HCT116 (cell line): Measurements from ENCODE around the gene SPATA31E1. TPM values are rescaled to one million over a fixed set of nuclear protein-coding genes. Genes with fewer than 3 reads are reported as not detected.

Experiments used
- ATAC-seq: fragments of 200-7000 bp; cut with Tn5 transposase; 2 replicates; pipeline ENCODE4 v1.9.1; 2020; ENCODE audit warnings: mild to moderate bottlenecking, moderate library complexity
- BruUV-seq: library from RNA; stranded (reverse); fragments of 400-500 nt; replicated peaks from 2 replicates; lab custom pipeline; 2021; lab: Mats Ljungman, UMichigan
- CTCF ChIA-PET: fragments of 300-600 bp; sonication (Branson Sonifier 250); formaldehyde crosslinking; loops from one replicate; lab custom pipeline; 2021; ENCODE audit warnings: antibody characterized with exemption; lab: Charles Lee
- POLR2A ChIA-PET: fragments of 300-600, 350-600 bp; sonication (Branson Sonifier 250); formaldehyde crosslinking; loops from one replicate; lab custom pipeline; 2021; ENCODE audit warnings: antibody characterized with exemption; lab: Charles Lee
- RAD21 ChIA-PET, 2 experiments: fragments of 300-600 bp; sonication (Branson Sonifier 250); formaldehyde crosslinking; loops; one replicate each; lab custom pipeline; 2023; ENCODE audit warnings: low total read pairs in 2 of 2; ENCODE audit not compliant: uncharacterized antibody in 2 of 2, unreplicated experiment in 2 of 2, low non-redundant PET in 1 of 2; lab: Charles Lee
- DNase-seq: peaks from one replicate; pipeline ENCODE4 v3.0.0-alpha.2; 2010; ENCODE audit warnings: low read depth, low spot score
- H2AFZ ChIP-seq: fragments of 200-600 bp; shearing (Covaris generic), sonication (generic); 2 replicates; pipeline ENCODE4 v1.6.1; 2017; ENCODE audit warnings: low read depth, mixed run types, mixed read lengths, antibody characterized with exemption, low read length; ENCODE audit not compliant: poor library complexity, severe bottlenecking
- H3K27ac ChIP-seq: 2 replicates; pipeline ENCODE4 v1.5.1; 2012; ENCODE audit warnings: low read depth, low read length
- H3K27me3 ChIP-seq: fragments of 200-600 bp; sonication (generic); 2 replicates; pipeline ENCODE4 v1.6.1; 2016; ENCODE audit warnings: mixed run types, low read length, mixed read lengths; ENCODE audit not compliant: insufficient read depth
- H3K36me3 ChIP-seq, 2 experiments: fragments of 200-500 bp in 1 of 2; fragments of 200-600 bp in 1 of 2; sonication (Bioruptor generic) in 1 of 2; sonication (generic) in 1 of 2; 2 replicates each; pipeline versions ENCODE4 v1.5.1 to v1.6.1; 2014 to 2016; ENCODE audit warnings: low read length in 2 of 2, inconsistent platforms in 1 of 2, mixed read lengths in 1 of 2, mixed run types in 1 of 2; ENCODE audit not compliant: insufficient read depth in 2 of 2, control insufficient read depth in 1 of 2
- H3K4me1 ChIP-seq, 2 experiments: fragments of 200-600 bp in 1 of 2; sonication (generic) in 1 of 2; 2 replicates each; pipeline versions ENCODE4 v1.5.1 to v1.6.1; 2012 to 2017; ENCODE audit warnings: low read length in 2 of 2, inconsistent platforms in 1 of 2, mild to moderate bottlenecking in 1 of 2, mixed read lengths in 1 of 2, mixed run types in 1 of 2, moderate library complexity in 1 of 2; ENCODE audit not compliant: insufficient read depth in 2 of 2, control insufficient read depth in 1 of 2
- H3K4me2 ChIP-seq: fragments of 200-600 bp; sonication (generic); 2 replicates; pipeline ENCODE4 v1.6.1; 2017; ENCODE audit warnings: mixed run types, low read length, mixed read lengths
- H3K4me3 ChIP-seq, 2 experiments: fragments of 200-600 bp in 1 of 2; sonication (generic) in 1 of 2; replicated peaks in 1 of 2; 2 replicates each; pipeline ENCODE4 v1.5.1; 2011 to 2016; ENCODE audit warnings: low read length in 2 of 2, control low read depth in 1 of 2, low read depth in 1 of 2, mild to moderate bottlenecking in 1 of 2, mixed read lengths in 1 of 2, mixed run types in 1 of 2
- H3K79me2 ChIP-seq: fragments of 200-600 bp; sonication (generic); 2 replicates; pipeline ENCODE4 v1.6.1; 2017; ENCODE audit warnings: mild to moderate bottlenecking, mixed run types, low read length, moderate library complexity, mixed read lengths; ENCODE audit not compliant: insufficient read depth
- H3K9ac ChIP-seq: fragments of 200-600 bp; sonication (generic); 2 replicates; pipeline ENCODE4 v1.6.1; 2016; ENCODE audit warnings: low read length, mixed read lengths
- H3K9me2 ChIP-seq: fragments of 200-600 bp; sonication (generic), shearing (Covaris generic); 2 replicates; pipeline ENCODE4 v1.6.1; 2017; ENCODE audit warnings: mixed run types, mild to moderate bottlenecking, moderate library complexity; ENCODE audit not compliant: insufficient read depth
- H3K9me3 ChIP-seq, 2 experiments: fragments of 200-500 bp in 1 of 2; fragments of 200-600 bp in 1 of 2; sonication (Bioruptor generic) in 1 of 2; sonication (generic) in 1 of 2; 2 replicates each; pipeline ENCODE4 v1.6.1; 2014 to 2017; ENCODE audit warnings: low read length in 2 of 2, mixed read lengths in 2 of 2, inconsistent platforms in 1 of 2, low read depth in 1 of 2, mild to moderate bottlenecking in 1 of 2, mixed run types in 1 of 2, moderate library complexity in 1 of 2; ENCODE audit not compliant: control insufficient read depth in 1 of 2, insufficient read depth in 1 of 2
- H4K20me1 ChIP-seq: fragments of 200-600 bp; sonication (generic), shearing (Covaris generic); 2 replicates; pipeline ENCODE4 v1.6.1; 2017; ENCODE audit warnings: mixed run types, mild to moderate bottlenecking, moderate library complexity; ENCODE audit not compliant: insufficient read depth
- CEBPB ChIP-seq: IDR thresholded peaks from 2 replicates; pipeline ENCODE4 v1.6.1; 2012; ENCODE audit warnings: low read depth
- EGR1 ChIP-seq: IDR thresholded peaks from 2 replicates; pipeline ENCODE4 v1.6.1; 2012; ENCODE audit warnings: low read depth
- ELF1 ChIP-seq: IDR thresholded peaks from 2 replicates; pipeline ENCODE4 v1.6.1; 2012; ENCODE audit warnings: low read depth, borderline replicate concordance
- EZH2 ChIP-seq: fragments of 200-600 bp; sonication (generic); IDR thresholded peaks from 2 replicates; pipeline ENCODE4 v1.6.1; 2017; ENCODE audit warnings: antibody characterized with exemption, mixed run types
- EZH2phosphoT487 ChIP-seq: fragments of 200-600 bp; IDR thresholded peaks from 2 replicates; pipeline ENCODE4 v1.6.1; 2018; ENCODE audit warnings: antibody characterized with exemption, borderline replicate concordance
- FOSL1 ChIP-seq: IDR thresholded peaks from 2 replicates; pipeline ENCODE4 v1.6.1; 2012; ENCODE audit warnings: low read depth
- POLR2A ChIP-seq: IDR thresholded peaks from 2 replicates; pipeline ENCODE4 v1.7.0; 2011; ENCODE audit warnings: borderline replicate concordance; ENCODE audit not compliant: insufficient read depth, insufficient read length; ENCODE audit errors: extremely low read depth
- POLR2AphosphoS5 ChIP-seq: IDR thresholded peaks from 2 replicates; pipeline ENCODE4 v1.6.1; 2011; ENCODE audit warnings: mild to moderate bottlenecking, low read depth, low read length, moderate library complexity
- RAD21 ChIP-seq: IDR thresholded peaks from 2 replicates; pipeline ENCODE4 v1.6.1; 2012; ENCODE audit warnings: low read depth, mild to moderate bottlenecking
- SIN3A ChIP-seq: IDR thresholded peaks from 2 replicates; pipeline ENCODE4 v1.6.1; 2012; ENCODE audit warnings: low read depth
- SP1 ChIP-seq: IDR thresholded peaks from 2 replicates; pipeline ENCODE4 v1.6.1; 2012; ENCODE audit warnings: low read depth
- SRF ChIP-seq: IDR thresholded peaks from 2 replicates; pipeline ENCODE4 v1.6.1; 2012; ENCODE audit warnings: low read depth
- TCF7L2 ChIP-seq: IDR thresholded peaks from 2 replicates; pipeline ENCODE4 v1.7.0; 2011; ENCODE audit warnings: borderline replicate concordance, inconsistent platforms; ENCODE audit not compliant: insufficient read depth, insufficient read length; ENCODE audit errors: extremely low read depth
- ZNF274 ChIP-seq: fragments of 200-500 bp; sonication (Bioruptor generic); IDR thresholded peaks from 2 replicates; pipeline ENCODE4 v1.6.1; 2014; ENCODE audit warnings: mild to moderate bottlenecking, low read depth, low read length, inconsistent platforms
- intact Hi-C: fragments of 100-400 bp; cut with micrococcal nuclease; formaldehyde crosslinking; loops from 2 replicates; pipeline ENCODE4 v1.10.0; 2022
- total RNA-seq: library from RNA; stranded (reverse); gene quantifications from one replicate; pipeline ENCODE4 v1.2.1, GENCODE V29; 2021; ENCODE audit not compliant: unreplicated experiment
- TF ChIP-seq, protein P1 (sequence below): IDR thresholded peaks from 2 replicates; pipeline ENCODE4 v1.6.1; 2012
- TF ChIP-seq, protein P2 (sequence below): IDR thresholded peaks from 2 replicates; pipeline ENCODE4 v1.6.1; 2012; ENCODE audit warnings: low read depth
- TF ChIP-seq, protein P3 (sequence below): IDR thresholded peaks from 2 replicates; pipeline ENCODE4 v1.6.1; 2012
- TF ChIP-seq, protein P4 (sequence below), 3 experiments: fragments of 200-600 bp in 1 of 3; sonication (generic) in 1 of 3; IDR thresholded peaks in 2 of 3; conservative IDR thresholded peaks in 1 of 3; 2 replicates each; pipeline ENCODE4 v1.5.1; 2012 to 2017; ENCODE audit warnings: low read depth in 2 of 3, low read length in 2 of 3, antibody characterized with exemption in 1 of 3, borderline replicate concordance in 1 of 3, control low read depth in 1 of 3, mild to moderate bottlenecking in 1 of 3, mixed read lengths in 1 of 3, mixed run types in 1 of 3, moderate library complexity in 1 of 3; ENCODE audit not compliant: insufficient read depth in 1 of 3
- TF ChIP-seq, protein P5 (sequence below): IDR thresholded peaks from 2 replicates; pipeline ENCODE4 v1.6.1; 2011; ENCODE audit warnings: mild to moderate bottlenecking, low read length, moderate library complexity; ENCODE audit not compliant: insufficient replicate concordance; ENCODE audit errors: extremely low read depth

SPATA31E1 gene
- total RNA-seq, 1 experiment from 2014 or later: not detected

DNA sequence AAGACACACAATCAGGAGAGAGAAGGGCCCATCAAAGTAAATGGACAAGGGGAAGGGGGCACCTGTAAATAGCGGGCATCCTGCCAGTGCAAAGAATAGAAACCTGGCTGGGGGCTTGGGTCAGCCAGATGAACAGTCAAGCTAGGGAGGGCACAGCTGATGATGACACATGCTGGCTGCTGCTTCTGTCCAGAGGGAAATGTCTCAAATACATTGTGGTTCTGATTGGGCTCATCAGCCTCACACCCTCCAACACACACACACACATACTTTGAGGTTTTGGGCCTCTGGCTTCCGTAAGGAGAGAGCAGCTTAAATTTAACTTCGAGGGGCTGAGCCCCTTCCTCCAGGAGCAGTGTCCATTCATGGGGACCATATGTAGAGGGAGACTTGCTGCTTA lies 27.6 kb upstream of the SPATA31E1 start:
- H2AFZ ChIP-seq: no peak overlapping the region
- RAD21 ChIA-PET: no interaction called here
- TF ChIP-seq SP1 (no peak), POLR2A (no peak), FOSL1 (no peak), POLR2AphosphoS5 (no peak), ELF1 (no peak), EZH2 (no peak), CEBPB (no peak), ZNF274 (no peak), EZH2phosphoT487 (no peak), RAD21 (no peak), SRF (no peak), TCF7L2 (no peak), SIN3A (no peak), EGR1 (no peak)
- TF ChIP-seq, protein P1, sequence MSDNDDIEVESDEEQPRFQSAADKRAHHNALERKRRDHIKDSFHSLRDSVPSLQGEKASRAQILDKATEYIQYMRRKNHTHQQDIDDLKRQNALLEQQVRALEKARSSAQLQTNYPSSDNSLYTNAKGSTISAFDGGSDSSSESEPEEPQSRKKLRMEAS: no peak
- TF ChIP-seq, protein P2, sequence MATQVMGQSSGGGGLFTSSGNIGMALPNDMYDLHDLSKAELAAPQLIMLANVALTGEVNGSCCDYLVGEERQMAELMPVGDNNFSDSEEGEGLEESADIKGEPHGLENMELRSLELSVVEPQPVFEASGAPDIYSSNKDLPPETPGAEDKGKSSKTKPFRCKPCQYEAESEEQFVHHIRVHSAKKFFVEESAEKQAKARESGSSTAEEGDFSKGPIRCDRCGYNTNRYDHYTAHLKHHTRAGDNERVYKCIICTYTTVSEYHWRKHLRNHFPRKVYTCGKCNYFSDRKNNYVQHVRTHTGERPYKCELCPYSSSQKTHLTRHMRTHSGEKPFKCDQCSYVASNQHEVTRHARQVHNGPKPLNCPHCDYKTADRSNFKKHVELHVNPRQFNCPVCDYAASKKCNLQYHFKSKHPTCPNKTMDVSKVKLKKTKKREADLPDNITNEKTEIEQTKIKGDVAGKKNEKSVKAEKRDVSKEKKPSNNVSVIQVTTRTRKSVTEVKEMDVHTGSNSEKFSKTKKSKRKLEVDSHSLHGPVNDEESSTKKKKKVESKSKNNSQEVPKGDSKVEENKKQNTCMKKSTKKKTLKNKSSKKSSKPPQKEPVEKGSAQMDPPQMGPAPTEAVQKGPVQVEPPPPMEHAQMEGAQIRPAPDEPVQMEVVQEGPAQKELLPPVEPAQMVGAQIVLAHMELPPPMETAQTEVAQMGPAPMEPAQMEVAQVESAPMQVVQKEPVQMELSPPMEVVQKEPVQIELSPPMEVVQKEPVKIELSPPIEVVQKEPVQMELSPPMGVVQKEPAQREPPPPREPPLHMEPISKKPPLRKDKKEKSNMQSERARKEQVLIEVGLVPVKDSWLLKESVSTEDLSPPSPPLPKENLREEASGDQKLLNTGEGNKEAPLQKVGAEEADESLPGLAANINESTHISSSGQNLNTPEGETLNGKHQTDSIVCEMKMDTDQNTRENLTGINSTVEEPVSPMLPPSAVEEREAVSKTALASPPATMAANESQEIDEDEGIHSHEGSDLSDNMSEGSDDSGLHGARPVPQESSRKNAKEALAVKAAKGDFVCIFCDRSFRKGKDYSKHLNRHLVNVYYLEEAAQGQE: no peak
- TF ChIP-seq, protein P3, sequence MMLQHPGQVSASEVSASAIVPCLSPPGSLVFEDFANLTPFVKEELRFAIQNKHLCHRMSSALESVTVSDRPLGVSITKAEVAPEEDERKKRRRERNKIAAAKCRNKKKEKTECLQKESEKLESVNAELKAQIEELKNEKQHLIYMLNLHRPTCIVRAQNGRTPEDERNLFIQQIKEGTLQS: no peak
- TF ChIP-seq, protein P4, sequence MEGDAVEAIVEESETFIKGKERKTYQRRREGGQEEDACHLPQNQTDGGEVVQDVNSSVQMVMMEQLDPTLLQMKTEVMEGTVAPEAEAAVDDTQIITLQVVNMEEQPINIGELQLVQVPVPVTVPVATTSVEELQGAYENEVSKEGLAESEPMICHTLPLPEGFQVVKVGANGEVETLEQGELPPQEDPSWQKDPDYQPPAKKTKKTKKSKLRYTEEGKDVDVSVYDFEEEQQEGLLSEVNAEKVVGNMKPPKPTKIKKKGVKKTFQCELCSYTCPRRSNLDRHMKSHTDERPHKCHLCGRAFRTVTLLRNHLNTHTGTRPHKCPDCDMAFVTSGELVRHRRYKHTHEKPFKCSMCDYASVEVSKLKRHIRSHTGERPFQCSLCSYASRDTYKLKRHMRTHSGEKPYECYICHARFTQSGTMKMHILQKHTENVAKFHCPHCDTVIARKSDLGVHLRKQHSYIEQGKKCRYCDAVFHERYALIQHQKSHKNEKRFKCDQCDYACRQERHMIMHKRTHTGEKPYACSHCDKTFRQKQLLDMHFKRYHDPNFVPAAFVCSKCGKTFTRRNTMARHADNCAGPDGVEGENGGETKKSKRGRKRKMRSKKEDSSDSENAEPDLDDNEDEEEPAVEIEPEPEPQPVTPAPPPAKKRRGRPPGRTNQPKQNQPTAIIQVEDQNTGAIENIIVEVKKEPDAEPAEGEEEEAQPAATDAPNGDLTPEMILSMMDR (IDR thresholded peaks at IDR 0.05 in 2 of 3, conservative IDR thresholded peaks at IDR 0.05 in 1 of 3; ENCODE audit: borderline replicate concordance in 1 of 3, insufficient read depth in 1 of 3, low read depth in 2 of 3, low read length in 2 of 3): no peak
- TF ChIP-seq, protein P5, sequence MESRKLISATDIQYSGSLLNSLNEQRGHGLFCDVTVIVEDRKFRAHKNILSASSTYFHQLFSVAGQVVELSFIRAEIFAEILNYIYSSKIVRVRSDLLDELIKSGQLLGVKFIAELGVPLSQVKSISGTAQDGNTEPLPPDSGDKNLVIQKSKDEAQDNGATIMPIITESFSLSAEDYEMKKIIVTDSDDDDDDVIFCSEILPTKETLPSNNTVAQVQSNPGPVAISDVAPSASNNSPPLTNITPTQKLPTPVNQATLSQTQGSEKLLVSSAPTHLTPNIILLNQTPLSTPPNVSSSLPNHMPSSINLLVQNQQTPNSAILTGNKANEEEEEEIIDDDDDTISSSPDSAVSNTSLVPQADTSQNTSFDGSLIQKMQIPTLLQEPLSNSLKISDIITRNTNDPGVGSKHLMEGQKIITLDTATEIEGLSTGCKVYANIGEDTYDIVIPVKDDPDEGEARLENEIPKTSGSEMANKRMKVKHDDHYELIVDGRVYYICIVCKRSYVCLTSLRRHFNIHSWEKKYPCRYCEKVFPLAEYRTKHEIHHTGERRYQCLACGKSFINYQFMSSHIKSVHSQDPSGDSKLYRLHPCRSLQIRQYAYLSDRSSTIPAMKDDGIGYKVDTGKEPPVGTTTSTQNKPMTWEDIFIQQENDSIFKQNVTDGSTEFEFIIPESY: no peak
- TF ChIP-seq, all 23 proteins: peak for 0
- no peaks in the 10 kb centered on the region for H3K79me2 ChIP-seq
- CTCF ChIA-PET: no interaction called here
- H4K20me1 ChIP-seq: no peaks in the 10 kb centered on the region
- H3K4me1 ChIP-seq: peaks cover 0 to 8% of the 10 kb centered on the region in 2 experiments; a peak in 2 of 4 replicates
- DNase-seq (no peak), ATAC-seq (no peak)
- no peak overlapping the region for H3K9ac ChIP-seq
- H3K9me2 ChIP-seq: no peaks in the 10 kb centered on the region
- H3K36me3 ChIP-seq: no peaks in the 10 kb centered on the region
- no peak overlapping the region for H3K4me3 ChIP-seq
- H3K9me3 ChIP-seq: no peaks in the 10 kb centered on the region
- no peak overlapping the region for H3K4me2 ChIP-seq
- POLR2A ChIA-PET: no interaction called here
- BruUV-seq: no TSS peak
- no peaks in the 10 kb centered on the region for H3K27me3 ChIP-seq
- intact Hi-C loops: no loop called here
- no peak overlapping the region for H3K27ac ChIP-seq
